Activated T-cell treated with anti-CD3 and anti-CD28 coated beads for 1 hour (primary cell): ENCODE data around the gene HSBP1L1.
A peak's percentile ranks its signal among the peaks of the same experiment; 100 is the strongest.
"Not testable (repeated sequence)": the region's sequence is repeated elsewhere in the genome, so short reads cannot be mapped to it uniquely, and the experiment has no call there.

Experiments
- DNase-seq: peaks from one replicate; pipeline ENCODE4 v3.0.0-alpha.2; 2020; ENCODE audit warnings: low read depth

HSBP1L1 gene

GRCh38 chr18:79945118-79946042 is 19.1 kb upstream of the HSBP1L1 start:
- no peak for DNase-seq

DNA sequence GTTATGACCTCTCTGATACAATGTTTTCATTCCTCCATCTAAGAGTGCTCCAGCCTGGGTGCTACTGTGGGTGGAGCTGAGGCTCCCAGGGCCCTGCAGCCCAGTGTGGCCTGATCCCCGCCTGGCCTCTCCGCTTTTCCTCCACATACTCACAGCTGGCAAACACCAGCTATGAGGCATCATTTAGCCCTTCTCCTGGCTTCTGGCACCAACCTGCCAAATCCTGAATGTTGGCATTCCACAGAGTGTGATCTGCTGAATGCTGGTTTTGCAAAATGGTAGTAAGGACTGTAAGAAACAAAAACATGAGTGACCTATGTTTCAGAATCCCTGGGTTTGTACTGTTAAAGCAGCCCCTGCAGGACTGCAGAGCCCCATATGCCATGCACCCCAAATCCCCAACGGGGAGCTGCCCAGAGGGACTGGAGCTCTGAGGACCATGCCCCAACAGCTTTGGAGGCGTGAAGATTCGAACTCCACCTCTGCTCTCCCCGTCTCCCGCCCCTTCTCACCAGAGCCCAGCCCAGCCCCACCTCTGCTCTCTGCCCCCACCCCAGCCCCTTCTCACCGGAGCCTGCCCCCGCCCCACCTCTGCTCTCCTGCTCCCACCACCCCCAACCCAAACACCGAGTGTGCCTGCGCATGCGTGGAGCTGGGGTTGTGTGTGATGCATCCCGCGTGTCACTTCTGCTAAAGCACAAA is 17.2 kb upstream of the HSBP1L1 start:
- DNase-seq: no peak

GRCh38 chr18:79947881-79948610 is 16.4 kb upstream of the HSBP1L1 start:
- no peak for DNase-seq

- DNase-seq: no peak
Observed at GRCh38 chr18:79948719-79949411, 15.6 kb upstream of the HSBP1L1 start.

DNA sequence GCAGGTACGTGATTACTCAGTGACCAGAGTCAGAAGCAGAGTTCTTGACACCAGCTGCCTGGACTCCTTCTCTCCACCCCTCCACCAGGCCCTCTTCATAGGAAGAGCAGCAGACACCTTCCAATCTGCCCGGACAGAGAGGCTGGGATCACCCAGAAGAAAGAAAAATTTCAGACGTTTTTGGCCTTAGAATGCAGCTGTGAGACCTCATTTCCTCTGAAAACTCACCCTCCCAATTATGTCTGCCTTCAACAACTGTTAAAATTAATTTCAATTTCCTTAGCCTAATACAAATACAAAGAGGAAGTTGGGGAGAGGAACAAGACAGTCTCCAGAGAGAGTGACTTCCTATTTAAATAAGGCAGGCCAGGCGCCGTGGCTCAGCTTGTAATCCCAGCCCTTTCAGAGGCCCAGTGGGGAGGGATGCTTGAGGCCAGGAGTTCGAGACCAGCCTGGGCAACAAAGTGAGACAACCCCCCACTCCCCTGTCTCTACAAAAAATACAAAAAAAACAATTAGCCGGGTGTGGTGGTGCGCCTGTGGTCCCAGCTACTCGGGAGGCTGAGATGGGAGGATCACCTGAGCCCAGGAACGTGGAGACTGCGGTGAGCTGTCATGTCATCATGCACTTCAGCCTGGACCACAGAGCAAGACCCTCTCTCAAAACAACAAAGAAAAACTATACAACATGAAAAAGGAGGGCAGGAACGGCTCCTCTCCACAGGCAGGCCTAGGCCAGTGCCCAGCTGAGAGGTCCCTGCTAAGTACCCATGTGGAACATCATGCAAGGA is 14.6 kb upstream of the HSBP1L1 start:
- no peak for DNase-seq

DNA sequence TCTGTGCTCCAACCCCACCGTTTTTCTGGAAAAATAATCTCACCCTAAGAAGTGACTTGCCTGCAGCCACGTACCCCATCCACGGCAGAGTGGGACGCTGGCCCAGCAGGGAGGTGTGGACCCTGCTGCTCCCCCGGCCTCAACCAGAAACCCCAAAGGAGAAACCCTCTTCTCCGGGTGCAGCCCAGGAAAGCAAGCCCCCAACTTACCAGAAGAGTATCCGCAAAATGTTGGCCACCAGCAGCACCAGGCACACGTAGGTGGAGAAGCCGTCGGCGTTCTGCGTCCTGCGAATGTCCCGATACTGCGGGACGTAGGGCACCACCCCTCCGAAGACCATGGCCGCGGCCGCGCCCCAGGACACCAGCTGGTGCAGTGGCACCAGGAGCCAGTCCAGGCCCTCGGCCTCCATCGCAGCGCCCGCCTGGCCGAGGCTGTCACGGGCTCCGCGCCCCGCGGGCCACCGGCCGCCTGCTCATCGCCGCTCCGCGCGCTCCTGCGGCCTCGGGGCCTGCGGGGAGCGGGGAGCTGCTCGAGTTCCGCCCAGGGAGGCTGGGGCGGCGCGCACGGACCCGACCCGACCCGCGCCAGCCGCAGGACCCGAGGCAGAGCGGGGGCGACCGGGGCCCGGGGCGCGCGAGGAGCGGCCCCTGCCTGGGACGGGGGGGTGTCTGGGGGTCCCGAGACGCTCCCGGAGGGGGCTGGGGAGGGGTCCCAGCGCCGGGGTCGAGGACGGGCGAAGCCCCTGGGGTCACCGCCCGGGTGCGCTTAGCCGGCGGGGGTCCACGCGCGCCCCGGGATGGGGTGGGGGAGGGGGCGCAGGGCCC is 13.7 kb upstream of the HSBP1L1 start:
- DNase-seq: no peak

- peak; percentile 95 for DNase-seq
Observed at GRCh38 chr18:79951545-79952455, 12.6 kb upstream of the HSBP1L1 start, which contains the start of gene SLC66A2. TSS of gene SLC66A2 (minus strand) at chr18:79951653. CDS start at chr18:79950926, 727 bp downstream.

GRCh38 chr18:79952456-79952995 is 11.9 kb upstream of the HSBP1L1 start:
- no peak for DNase-seq

- no peak for DNase-seq
Observed at GRCh38 chr18:79952996-79953559, 11.4 kb upstream of the HSBP1L1 start.

GRCh38 chr18:79953971-79954651 is 10.3 kb upstream of the HSBP1L1 start:
- DNase-seq: no peak

- DNase-seq: no peak
Observed at GRCh38 chr18:79954791-79955190, 9.7 kb upstream of the HSBP1L1 start.

GRCh38 chr18:79955302-79956075 is 9.0 kb upstream of the HSBP1L1 start:
- DNase-seq: no peak

GRCh38 chr18:79956276-79956675 is 8.2 kb upstream of the HSBP1L1 start:
- DNase-seq: no peak

DNA sequence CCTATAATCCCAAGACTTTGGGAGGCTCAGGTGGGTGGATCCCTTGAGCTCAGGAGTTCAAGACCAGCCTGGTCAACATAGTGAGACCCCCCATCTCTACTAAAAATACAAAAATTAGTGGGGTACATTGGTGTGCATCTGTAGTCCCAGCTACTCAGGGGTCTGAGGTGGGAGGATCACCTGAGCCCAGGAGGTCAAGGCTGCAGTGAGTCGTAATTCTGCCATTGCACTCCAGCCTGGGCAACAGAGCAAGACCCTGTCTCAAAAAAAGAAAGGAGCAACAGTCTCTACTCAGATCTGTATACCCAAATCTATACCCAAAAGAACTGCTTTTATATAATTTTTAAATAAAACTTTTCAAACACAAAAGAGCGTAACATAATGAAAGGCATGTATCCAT is 5.5 kb upstream of the HSBP1L1 start:
- no peak for DNase-seq

DNA sequence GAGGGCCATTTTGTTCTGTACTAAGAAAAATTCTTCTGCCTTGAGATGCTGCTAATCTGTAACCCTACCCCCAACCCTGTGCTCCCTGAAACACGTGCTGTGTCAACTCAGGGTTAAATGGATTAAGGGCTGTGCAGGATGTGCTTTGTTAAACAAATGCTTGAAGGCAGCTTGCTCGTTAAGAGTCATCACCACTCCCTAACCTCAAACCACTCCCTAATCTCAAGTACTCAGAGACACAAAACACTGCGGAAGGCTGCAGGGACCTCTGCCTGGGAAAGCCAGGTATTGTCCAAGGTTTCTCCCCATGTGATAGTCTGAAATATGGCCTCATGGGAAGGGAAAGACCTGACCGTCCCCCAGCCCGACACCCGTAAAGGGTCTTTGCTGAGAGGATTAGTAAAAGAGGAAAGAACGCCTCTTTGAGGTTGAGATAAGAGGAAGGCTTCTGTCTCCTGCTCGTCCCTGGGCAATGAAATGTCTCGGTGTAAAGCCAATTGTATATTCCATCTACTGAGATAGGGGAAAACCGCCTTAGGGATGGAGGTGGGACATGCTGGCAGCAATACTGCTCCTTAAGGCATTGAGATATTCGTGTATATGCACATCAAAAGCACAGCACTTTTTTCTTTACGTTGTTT is 4.2 kb upstream of the HSBP1L1 start:
- DNase-seq: not testable (repeated sequence)

DNA sequence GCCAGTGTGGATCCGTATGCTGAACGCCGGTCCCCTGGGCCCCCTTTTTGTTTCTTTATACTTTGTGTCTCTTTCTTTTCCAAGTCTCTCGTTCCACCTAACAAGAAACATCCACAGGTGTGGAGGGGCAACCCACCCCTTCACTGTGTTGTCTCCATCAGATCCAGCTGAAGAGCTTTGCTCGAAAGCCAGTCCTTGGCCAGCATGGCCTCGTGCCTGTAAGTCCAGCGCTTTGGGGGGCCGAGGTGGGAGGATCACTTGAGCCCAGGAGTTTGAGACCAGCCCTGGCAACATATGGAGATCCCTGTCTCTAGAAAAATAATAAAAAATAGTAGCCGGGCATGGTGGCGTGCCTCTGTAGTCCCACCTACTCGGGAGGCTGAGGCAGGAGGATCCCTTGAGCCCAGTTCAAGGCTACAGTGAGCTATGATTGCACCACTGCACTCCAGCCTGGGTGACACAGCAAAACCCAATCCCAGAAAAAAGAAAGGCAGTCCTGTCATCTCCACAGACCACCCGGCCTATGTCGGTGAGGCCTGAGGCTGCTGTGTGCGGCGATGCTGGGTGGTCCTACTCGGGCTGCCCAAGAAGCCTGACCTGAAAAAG is 3.4 kb upstream of the HSBP1L1 start:
- DNase-seq: no peak
